ENCODE measurements around the gene B3GNT4.
"Not testable (repeated sequence)": the region's sequence is repeated elsewhere in the genome, so short reads cannot be mapped to it uniquely, and the experiment has no call there.

B3GNT4 gene

DNA sequence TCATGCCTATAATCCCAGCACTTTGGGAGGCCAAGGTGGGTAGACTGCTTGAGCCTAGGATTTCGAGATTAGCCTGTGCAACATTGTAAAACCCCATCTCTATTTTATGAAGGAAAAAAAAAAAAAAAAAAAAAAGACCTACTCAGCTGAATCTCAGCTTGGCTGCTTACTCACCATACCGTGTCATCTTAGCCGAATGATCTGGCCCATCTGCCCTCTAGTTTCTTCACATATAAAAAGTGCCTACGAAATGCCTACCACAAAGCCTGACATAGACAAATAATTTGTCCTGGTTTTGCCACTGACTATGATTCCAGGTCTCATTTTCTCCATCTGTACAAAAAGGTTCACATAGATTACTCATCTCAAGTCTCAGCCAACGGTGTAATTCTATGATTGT is 12.3 kb downstream of the B3GNT4 start:
- no peak for DNase-seq (ENCODE audit: low read depth, low spot score)

DNA sequence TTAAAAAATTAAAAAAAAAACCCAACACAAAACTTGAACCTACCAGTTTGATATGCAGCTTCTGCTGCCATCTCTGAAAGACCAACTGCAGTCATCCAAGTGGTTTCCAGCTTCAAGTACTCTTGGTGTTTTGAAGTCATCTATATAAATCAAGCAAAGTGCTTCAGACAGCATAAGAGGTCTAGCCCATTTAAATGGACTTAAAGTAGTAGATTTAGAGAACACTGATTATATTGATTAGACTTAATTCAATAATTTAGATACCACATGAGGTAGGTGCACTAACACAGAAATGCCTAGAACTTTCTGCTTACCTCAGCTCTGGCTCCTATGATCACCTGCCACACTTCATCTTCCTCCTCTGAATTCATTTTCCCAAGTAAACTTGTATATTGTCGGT is 12.9 kb downstream of the B3GNT4 start:
- no peak for DNase-seq (ENCODE audit: low read depth, low spot score)

DNA sequence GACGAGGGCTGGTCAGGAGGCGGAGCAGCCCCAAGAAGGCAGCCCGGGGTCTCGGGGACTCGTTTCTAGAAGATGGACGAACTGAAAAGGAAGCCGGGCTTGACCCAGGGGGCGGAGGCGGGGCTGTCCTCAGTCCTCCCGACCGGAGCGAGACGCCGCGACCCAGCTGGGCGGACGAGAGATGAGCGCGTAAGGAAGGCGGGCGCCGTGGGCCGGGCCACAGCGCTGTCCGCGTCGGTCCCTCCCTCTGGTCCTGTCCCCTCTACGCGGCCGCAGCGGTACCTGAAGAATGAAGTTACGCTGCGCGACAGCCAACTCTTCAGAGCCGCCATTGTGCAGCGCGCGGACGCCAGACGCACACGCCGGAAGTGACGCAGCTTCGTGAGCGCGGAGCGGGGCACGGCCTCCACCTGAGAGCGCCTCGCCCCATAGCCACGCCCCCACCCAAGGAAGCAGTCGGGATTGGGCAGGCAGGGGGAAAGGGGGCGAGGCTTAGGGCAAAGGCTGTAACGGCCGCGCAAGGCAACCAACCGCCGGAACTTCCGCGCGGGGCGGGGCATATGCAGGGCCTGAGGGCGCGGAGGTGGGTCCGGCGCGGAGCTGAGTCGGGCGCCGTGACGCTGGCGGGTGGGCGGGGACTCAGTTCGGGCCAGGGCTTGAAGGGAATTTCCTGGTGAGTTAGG is 22.3 kb downstream of the B3GNT4 start, which contains the start of gene DIABLO:
DIABLO (minus strand) TSS at position 370 of the 683 bp plus-strand sequence; CDS start at position 332, 38 bp downstream.
- peak; percentile 100 for DNase-seq (ENCODE audit: low read depth, low spot score)

DNA sequence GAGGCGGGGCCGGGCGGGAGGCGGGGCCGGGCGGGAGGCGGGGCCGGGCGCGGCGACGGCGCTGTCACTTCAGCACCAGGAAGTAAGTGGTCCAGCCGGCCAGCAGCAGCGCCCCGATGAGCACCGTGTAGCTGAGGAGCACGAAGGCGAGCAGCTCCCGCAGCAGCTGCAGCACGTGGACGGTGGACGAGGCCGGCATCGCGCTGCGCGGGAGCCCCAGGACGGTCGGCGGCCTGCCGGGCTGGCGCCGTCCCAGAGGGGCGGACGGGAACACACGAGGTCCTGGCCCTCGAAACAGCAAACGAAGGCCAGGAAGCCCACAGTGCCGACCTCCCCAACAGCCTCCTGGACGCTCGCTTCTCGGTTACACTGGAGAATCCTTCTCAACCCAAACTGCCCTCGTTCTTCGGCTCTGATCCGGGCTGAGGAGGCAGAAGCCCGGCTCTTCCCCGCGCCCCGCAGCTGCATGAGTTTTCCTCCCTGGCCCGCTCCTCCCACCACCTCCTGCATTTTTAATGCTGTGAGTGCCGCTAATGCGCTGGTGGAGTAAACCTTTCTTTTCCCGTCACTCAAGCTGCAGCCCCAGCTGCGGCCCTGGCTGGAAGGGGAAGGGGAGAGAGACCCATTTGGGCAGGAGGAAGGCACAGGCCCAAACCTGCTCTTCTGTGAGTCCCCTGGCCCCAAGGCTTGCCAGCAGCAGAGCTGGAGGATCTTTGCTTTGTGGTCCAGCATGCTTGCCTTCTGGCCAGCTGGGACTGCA is 23.0 kb downstream of the B3GNT4 start:
- DNase-seq (ENCODE audit: low read depth, low spot score) = no peak

DNA sequence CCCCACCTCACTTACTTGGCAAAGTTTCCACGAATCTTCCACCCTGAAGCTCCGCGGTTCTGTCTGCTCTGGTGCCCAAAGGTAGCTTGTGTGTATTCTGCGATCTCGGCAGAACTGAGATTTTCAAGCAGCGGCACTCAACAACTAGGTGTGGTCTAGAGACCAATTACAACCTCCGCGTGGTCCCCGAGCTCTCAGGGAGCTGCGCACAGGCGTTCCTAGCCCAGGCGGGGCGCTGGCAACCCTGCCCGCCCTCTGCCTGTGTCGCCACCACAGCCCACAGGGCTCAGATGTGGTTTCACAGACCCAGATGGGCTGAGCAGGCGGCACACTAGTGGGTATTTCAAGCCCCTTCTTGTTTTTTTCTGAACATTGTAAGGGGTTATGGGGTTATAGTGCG is 23.8 kb downstream of the B3GNT4 start:
- no peak for DNase-seq (ENCODE audit: low read depth, low spot score)

DNA sequence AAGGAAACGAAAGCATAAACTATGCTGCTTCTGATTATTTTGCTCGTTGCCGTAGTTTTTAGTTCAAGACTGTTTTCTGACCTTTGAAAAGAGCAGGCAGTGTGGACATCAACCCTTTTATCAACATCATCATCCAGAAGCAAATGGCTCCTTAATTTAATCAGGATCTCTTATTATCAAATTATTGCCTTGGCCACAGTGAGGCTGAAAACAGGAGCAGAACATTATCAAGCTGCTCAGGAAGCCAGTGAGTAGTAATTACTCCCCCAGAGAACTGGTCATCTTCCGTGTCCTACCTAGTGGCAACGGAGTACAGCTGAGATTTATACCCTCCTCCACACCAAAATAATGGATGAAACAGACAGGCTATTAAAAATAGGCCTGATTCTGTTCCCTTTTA is 24.6 kb downstream of the B3GNT4 start:
- no peak for DNase-seq (ENCODE audit: low read depth, low spot score)

DNA sequence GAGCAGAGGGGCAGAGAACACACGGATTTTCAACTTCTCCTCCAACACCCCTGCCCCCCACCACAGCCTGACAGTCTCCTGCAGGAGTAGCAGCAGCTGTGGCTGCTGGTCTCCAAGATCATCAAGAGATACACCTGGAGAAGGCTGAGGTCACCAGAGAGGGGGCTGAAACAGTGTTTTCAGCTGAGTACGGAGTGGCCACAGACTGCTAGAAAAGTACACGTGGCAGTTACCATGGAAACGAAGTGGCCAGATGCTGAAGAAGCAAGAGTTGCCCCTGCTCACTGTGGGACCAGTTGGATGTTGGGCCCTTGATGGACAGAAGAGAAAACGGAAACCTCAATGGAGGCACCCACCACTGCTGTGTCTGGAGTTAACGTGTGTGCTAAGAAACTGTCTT is 27.3 kb downstream of the B3GNT4 start:
- DNase-seq (ENCODE audit: low read depth, low spot score) = no peak

DNA sequence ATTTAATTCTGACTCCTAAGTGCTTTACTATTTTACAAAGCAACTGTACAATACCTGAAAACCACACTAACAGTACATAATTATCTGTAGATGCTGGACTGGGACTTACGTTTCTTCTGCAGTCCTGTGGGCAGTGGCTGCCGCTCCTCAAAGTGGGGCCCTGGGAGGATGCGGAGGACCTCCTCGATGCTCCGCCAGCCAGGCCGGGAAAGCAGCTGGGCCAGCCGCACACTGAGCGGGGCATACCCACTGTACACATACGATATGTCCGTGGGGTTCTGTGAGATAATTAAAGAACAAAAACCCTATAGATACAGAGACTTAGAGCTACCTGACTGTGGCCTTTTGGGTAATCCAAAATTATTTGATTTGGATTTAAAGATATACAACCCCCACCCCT is 29.2 kb downstream of the B3GNT4 start:
- no peak for DNase-seq (ENCODE audit: low read depth, low spot score)

DNA sequence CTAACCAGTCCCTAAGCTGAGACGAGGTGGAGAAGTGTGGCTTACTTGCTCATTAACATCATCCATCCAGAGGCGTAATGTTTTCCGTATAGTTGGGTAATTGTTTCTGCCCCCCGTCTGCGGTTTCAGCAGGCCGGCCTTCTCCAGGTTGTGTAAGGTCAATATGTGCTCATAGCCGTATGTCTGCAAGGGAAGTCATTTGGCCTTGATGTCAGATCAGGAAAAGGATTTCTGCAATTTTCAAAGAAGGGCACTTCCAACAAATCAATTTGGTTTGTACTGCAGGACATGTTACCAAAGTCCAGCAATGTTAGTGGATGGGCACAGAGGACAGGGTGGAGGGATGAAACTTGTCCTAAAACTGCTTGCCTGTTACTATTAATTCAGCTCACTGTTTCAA is 32.2 kb downstream of the B3GNT4 start:
- no peak for DNase-seq (ENCODE audit: low read depth, low spot score)

DNA sequence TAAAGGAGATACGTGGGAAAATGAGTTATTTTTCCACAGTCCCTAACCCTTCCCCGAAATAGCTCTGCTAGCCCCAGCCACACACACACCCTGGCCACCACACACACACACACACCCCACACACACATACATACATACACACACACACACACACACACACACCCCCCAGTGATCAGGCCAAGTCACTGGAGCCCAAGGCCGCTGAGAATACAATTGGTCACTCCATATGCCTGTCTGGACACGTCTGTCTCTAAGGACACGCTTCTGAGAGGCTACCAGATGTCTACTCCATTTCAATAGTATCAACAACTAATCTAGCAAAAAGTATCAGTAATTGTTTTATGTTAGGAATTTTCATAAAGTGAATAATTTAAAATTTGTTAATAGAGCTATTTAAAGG is 35.4 kb downstream of the B3GNT4 start:
- DNase-seq (ENCODE audit: low read depth, low spot score) = no peak

DNA sequence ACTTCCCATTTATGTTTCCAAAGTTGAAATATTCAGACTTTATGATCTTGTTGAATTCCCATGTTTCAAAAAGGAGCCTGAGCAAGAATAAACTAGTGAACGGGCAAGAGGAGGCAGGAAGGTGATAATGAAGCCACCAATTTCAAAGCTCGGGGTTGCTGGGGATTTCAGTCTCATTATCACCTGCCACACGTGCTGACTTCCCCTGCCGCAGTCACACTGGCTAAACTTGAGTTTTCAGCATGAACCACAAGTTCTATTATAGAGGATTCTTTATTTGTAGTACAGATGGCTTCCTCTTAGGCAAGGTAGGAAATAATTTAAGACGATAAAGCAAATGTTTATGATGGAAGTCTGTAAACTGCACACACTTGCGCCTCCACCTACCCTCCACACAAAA is 40.5 kb downstream of the B3GNT4 start:
- DNase-seq (ENCODE audit: low read depth, low spot score) = no peak

DNA sequence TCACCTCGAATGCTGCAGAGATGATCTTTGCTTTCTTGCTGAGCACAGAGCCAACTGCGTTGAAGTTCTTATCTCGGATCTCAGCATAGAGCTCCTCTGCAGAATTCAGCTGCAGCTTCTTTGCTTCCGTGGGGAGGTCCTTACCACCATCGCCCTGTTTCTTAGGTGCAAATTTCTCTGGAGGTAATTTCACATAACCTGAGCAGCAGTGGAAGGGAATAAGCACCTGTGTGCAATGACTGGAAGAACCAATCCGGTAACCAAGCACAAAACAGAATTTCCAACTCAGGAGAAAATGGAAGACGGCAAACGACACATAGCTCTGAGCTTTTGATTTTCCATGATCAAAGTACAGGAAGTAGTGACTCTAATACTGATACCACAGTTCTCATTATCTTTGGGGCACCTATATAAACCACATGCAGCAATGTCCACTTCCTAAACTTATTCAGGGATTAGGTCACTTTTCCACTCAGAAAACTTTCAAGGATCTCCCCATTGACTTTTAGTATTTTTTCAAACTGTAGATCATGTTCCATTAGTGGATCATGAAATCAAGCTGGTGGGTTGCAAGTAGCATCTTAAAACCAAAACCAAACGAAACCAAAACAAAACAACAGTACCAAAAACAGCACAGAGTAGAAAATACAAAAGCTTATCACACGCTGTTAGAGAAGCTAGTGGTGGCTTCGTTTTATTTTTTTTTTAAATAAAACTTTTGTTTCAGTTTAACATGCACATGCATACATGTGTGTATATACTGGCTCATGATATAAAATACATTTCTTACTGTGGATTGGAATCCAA is 41.3 kb downstream of the B3GNT4 start:
- no peak for DNase-seq (ENCODE audit: low read depth, low spot score)

DNA sequence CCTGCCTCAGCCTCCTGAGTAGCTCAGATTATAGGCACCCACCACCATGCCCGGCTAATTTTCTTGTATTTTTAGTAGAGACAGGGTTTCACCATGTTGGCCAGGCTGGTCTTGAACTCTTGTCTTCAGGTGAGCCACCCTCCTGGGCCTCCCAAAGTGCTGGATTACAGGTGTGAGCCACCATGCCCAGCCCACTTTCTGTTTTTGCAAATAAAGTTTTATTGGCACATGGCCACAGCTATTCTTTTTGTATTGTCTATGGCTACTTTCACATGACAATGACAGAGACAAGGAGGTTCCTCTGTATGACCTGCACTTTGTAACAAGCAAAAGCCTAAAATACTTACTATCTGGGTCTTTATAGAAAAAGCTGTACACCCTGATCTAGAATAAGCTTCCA is 42.0 kb downstream of the B3GNT4 start:
- DNase-seq (ENCODE audit: low read depth, low spot score) = no peak

DNA sequence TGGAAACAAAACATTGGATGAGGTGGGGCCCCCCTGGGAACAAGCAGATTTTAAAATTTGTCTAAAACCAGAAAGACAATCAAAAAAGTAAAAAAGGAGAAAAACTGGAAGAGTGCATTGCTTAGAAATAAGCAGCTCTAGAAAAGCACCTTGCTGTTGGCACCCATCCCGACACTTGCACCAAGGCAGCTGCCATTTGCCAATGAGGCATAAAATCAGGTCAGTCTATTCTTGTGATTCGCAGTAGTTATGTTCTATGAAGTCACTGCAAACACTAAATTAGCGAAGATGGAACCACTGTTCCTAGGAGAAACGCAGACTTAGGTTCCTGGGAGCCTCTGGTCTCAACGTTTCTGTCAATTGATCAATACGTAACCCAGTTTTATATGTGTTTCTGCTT is 46.5 kb downstream of the B3GNT4 start:
- DNase-seq (ENCODE audit: low read depth, low spot score) = no peak

DNA sequence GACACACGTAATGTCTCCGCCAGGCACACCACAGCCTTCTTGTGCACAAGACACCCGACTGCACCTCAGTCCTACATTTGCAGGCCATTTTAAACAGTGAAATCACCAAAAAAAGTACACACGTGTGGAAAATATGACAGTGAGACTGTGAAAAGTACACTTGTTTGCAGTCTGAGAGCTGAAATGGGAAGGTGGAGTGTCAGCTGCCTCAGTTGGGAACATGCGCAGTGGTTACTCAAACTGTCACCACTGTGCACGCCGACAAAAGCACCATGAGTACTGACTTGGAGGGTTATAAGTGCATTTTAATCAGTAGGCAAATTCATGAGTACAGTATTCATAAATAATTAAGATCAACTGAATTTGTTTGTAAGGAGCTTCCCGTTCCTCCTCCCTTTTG is 47.0 kb downstream of the B3GNT4 start:
- no peak for DNase-seq (ENCODE audit: low read depth, low spot score)

DNA sequence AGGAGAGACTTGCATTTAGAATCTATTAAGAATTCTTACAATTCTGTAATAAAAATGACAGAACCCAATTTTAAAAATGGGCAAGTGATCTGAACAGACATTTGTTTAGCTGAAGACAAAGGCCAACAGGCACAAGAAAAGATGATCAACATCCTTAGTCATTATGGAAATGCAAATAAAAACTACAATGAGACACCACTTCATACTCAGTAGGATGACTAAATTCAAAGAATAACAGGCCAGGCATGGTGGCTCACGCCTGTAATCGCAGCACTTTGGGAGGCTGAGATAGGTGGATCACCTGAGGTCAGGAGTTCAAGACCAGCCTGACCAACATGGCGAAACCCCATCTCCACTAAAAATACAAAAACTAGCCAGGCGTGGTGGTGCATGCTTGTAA is 55.0 kb downstream of the B3GNT4 start:
- not testable (repeated sequence) for DNase-seq (ENCODE audit: low read depth, low spot score)

Data from astrocyte of the hippocampus (primary cell).